ENCODE data around the gene PTPRU.
A peak's percentile ranks its signal among the peaks of the same experiment; 100 is the strongest.

PTPRU gene

DNA sequence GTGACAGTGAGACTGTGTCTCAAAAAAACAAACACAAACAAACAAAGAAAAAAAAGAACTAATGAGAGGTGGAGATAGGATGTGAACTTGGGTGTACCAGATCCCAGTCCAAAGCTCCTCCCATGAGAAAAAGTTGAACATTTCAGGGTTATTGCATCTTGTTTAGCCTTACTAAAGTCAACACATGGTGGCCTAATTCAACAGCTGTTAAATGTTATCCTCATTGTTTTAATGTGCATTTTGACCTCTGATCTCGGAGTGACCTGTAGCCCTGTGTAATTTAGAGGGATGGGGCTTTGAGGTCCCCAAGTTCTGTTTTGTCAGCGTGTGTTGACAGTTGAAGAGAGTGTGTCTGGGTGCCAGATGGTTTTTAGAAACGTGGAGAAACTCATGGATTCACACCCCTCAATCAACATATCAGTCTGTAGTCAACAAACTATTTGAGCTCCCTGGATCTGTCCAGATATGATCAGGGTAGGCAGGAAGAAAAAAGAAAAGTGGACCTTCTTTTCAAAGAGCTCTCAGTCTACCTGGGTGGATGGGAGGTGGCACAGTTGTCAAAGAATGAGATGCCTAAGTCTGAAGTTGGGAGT is 34.7 kb downstream of the PTPRU start:
- no peak for DNase-seq

DNA sequence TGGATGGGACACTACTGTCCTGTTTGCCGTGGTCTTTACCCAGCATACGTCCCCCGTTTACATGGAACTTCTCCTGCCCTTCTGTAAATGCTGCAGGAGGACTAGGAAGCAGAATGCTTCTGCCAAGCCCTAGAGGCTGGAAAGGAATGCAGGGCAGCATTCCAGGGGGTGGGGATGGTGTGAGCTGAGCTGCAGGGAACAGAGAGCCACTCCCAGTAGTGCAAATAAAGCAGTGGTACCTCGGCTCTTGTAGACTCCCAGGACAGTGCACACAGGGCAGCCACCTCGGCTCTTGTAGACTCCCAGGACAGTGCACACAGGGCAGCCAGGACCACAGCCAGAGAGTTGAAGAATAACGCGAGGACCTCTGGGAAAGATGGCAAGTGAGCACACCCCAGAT is 35.4 kb downstream of the PTPRU start:
- no peak for DNase-seq

DNA sequence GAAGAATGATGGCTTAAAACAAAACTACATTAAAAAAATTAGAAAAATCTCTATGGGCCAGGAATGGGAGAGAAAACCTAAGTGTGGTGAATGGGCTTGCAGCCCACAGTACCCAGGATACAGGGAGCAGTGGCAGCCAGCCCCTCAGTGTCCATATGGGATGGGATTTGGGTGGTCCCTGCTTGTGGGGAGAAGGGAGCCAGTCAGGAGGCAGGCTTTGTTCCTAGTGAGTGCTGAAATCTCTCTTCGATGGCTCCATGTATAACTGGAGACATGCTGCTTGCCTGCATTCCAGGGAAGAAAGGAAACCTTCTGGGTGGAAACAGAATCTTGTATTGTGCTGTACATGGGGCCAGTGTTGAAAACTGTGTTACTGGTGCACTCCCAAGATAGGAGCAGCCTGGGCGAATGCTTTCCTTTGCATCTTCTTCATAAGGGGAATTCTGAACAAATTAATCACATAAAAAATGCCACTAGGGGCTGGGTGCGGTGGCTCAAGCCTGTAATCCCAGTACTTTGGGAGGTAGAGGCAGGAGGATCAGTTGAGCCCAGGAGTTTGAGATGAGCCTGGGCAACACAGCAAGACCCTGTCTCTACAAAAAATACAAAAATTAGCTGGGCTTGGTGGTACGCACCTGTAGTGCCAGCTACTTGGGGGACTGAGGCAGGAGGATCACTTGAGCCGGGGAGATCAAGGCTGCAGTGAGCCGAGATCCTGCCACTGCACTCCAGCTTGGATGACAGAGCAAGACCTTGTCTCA is 36.0 kb downstream of the PTPRU start:
- DNase-seq: no peak

DNA sequence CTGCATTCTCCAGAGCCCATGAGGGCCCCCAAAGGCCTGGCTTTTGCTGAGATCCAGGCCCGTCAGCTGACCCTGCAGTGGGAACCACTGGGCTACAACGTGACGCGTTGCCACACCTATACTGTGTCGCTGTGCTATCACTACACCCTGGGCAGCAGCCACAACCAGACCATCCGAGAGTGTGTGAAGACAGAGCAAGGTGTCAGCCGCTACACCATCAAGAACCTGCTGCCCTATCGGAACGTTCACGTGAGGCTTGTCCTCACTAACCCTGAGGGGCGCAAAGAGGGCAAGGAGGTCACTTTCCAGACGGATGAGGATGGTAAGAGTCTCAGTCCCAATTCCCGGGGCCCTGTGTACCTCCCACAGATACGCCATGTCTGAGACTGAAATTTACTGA is 39.1 kb downstream of the PTPRU start:
- no peak for DNase-seq

DNA sequence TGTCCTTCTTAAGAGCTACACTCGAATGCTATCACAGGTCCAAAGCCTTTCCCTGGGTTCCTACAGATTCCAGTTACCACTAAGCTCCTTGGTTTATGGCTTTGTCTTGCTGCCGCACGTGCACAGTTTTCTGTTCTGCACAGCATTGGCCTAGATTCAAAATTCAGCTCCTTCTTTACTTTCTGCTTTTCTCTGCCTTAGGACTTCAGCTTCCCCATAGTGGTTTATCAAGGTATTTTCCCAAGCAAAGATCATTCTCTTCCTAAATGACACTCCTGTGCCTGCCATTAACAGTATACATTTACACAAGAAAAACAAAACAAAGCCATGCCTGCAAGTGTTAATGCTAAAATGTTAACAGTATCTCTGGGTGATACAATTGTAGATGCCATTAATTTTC is 41.8 kb downstream of the PTPRU start:
- DNase-seq: no peak

DNA sequence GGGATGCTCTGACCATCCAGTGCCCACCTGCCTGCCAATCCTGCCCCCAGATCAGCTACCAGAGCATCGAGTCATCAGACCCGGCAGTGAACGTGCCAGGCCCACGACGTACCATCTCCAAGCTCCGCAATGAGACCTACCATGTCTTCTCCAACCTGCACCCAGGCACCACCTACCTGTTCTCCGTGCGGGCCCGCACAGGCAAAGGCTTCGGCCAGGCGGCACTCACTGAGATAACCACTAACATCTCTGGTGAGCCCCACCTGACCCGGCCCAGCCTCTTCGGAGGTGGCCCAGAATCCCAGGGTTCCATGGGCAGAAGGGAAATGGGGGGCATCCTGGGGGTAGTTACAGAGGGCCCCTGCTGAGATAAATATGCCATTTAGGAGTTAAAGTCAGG is 43.1 kb downstream of the PTPRU start:
- DNase-seq: no peak

DNA sequence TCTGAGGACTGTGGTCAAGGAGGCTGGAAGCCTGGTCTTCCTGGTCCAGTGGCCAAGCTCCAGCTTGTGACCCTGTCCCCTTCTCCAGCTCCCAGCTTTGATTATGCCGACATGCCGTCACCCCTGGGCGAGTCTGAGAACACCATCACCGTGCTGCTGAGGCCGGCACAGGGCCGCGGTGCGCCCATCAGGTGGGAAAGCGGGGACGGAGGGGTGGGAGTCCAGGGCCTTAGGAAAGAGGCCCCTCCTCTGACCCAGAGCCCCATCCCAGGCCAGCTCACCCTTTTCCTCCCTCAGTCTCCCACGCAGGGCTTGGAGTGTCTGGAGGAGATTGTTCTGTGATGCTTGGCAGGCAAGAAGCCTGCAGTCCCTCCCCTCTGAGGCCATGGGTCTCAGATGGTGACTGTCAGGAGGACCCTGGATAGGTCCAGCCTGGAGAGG is 43.6 kb downstream of the PTPRU start:
- DNase-seq: no peak

DNA sequence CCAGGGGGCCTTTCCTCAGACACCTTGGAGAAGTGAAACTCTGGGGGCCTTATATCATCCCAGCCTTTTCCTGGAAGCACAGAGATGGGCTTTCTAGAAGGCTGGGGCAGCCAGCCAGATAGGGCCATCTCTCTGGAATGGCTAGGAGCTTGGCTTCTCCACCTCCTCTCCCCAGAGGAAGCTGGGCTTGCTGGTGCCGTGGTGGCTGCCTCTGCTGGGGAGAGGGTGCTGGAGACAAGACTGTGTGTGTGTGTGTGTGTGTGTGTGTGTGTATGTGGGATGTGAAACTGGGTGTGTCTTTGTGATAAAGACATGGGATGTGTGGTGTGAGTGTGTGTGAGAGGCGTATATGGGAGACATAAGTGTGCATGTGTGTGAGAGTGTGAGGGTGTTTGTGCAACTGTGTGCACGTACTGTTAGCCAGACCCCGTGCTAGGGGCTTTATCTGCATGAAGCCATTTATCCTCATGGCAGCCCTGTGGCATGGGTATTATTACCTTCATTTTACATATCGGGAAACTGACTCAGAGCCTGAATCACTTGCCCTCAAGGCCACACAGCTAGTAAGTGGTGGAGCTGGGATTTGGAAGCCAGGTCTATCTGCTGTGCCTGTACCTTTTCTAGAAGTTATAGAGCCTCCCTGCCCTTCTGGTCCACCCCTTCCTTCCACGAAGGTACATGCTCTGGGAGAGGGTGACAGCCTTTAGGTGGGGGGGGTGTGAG is 44.2 kb downstream of the PTPRU start:
- DNase-seq: no peak

DNA sequence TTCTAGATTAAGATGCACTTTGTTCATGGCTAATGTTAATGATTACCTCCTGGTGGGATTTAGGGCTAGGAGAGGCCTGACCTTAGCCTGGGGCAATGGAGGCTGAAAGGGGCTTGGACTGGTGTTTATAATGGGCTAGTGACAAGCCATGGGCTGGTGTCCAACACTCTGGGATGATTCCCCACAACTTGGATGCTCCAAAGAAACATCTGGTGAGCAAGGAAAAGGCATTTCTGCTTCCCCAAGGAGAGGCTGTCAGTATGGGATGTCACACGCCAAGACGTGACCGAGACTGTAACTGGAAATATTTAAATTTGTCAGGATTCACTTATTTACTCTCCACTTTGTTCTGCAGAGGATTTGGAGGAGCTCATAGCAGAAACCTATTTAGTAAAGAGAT is 45.2 kb downstream of the PTPRU start:
- DNase-seq: no peak

DNA sequence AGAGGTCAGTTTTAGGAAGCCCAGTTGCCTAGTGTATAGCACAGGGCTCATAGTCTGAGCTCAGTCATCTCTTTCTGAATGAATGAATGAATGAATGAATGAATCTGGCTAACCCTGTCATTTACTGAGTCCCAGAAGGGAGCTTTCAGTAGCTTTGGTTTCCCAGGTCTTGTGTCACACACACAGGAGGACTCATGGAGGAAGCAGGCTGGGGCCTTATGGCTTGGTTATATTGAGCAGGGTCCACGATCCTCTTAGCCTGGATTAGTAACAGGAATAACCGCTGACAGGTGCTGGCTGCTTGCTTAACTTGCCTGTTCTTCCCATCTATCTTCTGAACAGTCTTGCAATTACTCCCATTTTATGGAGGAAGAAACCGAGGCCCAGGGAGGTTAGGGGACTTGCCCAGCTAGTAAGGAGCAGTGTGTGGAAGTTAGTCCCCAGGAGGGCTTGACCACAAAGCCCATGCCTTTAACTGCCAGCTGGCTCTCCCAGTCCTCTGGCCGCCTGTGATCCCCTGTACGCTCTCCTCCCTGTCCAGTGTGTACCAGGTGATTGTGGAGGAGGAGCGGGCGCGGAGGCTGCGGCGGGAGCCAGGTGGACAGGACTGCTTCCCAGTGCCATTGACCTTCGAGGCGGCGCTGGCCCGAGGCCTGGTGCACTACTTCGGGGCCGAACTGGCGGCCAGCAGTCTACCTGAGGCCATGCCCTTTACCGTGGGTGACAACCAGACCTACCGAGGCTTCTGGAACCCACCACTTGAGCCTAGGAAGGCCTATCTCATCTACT is 46.0 kb downstream of the PTPRU start:
- no peak for DNase-seq

DNA sequence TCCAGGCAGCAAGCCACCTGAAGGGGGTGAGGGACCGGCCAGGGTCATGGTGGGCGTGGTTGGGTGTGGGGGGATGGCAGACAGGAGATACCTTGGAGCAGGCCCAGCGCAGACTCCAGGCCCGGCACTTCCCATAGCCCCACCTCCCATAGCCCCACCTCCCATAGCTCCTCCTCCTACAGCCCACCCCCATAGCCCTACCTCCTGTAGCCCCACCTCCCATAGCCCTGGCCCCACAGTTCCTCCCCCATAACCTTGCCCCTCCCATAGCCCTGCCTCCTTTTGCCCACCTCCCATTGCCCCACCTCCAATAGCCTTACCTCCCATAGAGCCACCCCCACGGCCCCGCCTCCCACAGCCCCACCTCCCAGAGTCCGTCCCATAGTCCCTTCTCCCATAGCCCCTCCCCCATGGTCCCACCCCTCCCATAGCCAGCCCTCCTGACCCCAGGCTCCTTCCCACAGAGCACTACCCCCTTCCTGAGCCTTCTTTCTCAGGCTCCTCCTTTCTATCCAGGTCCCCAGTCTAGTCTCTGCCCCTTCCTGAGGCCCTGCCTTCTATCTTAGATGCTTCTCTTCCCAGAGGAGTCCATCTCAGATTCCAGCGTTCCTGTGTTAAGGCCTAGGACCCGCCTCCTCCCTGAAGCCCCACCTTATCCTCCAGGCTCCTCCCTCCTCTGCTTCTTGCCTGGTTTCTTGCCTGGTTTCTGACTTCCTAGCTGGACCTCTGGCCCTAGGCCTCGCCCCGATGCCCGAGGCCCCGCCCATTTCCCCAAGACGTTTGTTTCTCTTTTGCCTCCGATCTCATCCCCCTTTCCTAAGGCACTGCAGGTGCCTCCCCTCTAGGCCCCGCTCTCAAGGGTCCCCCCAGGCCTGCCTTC is 46.8 kb downstream of the PTPRU start:
- DNase-seq: peak; percentile 13

DNA sequence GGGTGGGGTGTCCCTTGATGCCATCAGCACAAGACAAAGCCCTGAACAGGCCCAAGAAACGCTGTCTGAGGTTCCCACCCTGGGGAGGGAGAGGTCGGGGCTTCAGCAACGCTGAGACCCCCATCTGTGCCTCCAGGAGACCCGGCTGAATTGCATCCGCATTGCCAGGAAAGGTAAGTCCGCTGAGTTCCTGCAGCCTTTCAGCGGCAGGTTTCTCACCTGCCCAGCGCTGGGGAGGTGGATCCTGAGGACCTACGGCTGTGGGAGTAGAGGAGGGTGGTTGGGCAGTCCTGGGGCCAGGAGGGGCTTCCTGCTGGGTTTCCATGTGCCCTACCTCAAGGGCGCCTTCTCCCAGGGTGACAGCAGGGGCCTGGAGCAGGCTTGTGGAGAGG is 47.5 kb downstream of the PTPRU start:
- no peak for DNase-seq

DNA sequence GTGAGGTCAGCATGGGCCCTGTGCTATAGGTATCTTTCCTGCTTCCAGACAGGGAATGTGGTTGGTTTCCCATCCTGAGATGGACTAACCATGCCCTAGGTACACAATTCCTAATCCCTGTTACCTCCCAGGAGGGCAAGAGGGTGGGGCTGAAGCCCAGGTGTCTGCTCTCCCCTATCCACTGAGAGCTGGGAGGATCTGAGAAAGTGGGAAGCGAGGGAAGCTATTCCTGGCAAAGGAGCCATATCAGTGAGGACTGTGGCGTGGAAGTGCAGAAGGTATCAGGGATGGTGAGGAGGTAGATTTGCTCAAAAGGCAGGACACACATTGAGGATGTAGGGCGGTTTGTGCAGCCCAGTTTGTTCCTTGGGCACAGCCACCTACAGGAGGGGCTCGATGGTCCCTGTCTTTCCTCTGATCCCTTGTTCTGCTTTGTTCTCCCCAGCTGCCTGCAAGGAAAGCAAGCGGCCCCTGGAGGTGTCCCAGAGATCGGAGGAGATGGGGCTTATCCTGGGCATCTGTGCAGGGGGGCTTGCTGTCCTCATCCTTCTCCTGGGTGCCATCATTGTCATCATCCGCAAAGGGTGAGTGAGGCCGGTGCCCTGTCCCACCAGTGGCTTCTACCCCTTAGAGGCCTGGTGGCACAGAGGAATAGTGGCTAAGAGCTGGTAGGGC is 48.1 kb downstream of the PTPRU start:
- no peak for DNase-seq

DNA sequence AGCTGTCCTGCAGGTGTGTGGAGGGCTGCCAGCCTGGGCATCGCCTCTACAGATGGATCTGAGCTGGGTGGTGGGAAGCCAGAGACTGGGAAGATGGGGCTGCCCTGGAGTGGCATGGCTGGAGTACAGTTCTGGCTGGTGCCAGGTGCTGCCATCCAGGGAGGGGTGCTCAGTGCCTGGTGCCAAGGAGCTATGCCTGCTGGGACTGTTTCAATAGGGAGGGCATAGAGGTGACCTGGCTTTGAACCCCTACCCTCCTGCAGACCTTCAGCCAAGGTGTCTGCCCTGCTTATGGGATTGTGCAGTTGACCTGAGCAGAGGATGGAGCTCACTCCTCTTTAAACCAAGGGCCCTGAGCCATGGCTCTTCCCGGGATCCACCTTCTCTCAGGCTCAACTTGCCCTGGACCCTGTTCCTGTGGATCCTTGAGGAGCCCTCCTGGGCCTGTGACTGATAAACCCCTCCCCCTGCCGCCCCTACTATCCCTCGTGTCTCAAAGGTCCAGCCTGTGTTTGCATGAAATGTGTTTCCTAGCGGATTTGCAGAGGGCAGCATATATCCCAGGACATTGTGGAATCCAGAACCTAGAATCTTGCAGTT is 48.7 kb downstream of the PTPRU start:
- no peak for DNase-seq

DNA sequence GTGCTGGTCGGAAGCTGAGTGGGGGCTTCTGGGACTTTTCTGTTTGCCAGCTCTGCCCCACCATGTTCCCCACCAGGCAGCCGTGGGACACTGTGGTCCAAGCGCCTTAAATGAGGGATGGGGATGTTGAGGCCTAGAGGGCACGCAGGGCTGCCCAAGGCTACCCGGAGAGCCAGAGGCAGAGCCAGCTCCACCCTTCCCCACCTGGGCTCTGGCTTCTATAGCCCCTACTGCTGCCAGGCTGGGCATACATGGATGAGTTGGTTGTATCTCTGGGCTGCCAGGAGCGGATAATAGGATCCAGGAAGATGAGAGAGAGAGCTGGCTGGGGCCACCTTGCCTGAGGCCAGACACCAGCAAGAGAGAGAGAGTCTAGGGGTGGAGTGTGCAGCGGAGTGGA is 49.4 kb downstream of the PTPRU start:
- DNase-seq: no peak

DNA sequence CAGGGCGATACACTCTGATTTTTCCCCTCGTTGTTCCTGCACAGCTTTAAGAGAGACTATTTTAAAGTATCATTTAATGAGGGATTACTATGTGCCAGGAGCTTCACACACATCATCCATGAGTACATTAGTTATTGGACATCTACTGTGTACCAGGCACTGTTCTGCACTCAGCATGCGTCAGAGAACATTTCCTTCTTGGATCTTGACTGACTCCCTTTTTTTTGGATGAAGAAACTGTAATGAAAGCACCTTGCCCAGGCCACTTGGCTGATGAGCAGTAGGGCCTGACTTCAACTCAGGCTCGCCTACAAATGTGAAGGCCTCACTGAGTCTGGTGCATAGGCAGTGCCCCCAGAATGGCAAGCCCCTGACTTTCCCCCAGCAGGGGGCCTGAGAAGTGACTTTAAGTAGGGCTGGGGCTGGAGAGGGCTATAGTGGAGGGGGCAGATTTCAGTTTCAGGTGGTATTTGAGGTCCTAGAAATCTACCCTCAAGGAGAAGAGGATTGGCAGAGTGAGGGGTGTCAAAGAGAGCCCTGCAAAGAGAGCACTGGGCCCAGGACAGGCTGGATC is 50.0 kb downstream of the PTPRU start:
- no peak for DNase-seq

DNA sequence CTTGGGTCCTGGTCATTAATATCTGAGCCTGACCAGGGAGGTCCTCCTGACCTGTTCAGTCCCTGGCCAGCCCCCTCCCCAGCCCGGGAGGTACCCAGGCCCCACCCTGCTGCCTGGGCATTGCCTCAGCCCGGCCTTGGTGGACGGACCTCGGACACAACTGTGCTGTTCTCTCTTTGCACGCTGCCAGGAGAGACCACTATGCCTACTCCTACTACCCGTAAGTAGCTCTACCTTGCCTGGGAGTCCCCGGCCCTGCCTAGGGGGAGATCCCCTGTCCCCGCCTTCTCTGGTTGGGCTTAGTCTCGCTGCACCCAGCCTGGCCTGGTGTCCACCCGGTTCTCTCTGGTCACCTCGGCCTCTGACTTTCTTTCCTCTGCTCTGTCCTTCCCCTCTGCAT is 53.2 kb downstream of the PTPRU start:
- DNase-seq: no peak

DNA sequence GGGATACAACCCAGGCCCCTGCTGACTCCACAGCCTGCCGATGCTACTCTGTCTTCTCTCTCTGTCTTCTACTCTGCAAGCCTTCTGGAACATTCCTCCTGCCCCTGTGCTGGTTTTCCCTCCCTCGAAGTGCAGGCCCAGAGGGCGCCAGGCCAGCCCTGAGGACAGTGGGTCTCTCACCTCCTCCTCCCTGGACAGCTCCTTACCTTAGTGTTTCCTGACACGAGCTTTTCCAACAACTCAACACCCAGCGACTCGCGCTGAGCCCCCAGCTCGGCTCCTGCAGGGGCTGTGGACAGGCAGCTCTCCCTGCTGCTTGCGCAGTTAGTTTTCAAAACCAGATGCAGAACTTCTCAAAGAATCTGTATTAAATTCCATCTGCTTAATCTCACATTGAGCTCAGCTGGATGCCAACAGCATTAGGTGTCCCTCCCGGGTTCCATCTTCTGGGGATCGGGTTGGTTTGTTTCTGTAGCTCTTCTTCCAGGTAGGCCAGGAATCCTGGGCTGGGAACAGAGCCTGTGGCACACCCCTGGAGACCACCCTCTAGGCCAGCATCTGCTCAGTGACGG is 54.2 kb downstream of the PTPRU start:
- DNase-seq: no peak

DNA sequence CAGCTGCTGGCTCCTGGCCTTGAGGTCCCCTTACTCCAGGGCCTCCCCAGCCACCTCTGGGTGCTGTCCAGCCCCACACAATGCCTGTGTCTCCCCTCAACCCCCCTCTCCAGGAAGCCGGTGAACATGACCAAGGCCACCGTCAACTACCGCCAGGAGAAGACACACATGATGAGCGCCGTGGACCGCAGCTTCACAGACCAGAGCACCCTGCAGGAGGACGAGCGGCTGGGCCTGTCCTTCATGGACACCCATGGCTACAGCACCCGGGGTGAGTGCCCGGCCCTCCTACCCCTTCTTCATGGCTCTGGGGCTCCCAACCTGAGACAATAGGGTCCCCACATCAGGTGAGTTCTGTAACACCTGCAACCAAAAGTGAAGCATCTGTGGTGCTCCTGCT is 55.4 kb downstream of the PTPRU start:
- no peak for DNase-seq

DNA sequence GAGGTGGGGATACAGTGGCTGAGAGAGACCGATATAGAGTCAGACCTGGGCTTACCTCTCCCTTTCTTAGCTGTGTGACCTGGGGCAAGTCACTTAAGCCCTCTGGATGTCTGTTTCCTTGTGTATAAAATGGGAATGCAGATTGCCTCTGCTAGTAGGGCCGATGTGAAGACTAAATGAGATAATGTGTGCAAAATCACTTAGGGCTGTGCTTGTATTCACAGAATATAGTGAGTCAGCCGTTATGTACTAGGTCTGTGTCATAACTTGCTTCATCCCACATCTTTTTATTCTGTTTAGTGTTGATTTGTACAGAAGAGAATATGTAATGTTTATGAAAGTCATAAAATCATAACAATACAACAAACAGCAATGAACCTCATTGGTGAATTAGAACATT is 56.0 kb downstream of the PTPRU start:
- no peak for DNase-seq

DNA sequence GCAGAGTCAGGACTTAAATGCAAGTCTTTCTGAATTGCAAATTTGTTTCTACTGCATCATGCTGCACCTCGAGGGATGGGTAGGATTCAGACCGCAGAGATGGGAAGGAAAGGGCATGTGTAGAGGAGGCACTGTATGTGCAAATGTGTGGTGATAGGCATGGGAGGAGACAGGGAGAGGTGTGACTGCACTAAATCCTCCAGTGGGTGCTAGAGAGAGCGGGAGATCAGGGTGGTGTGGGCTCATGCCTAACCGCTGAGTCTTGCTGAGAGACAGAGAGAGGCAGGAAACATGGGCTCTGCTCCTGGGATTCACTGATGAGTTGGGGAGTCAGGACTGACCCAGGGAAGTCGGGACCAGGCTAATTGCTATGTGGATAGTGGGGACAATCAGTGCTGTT is 61.1 kb downstream of the PTPRU start:
- DNase-seq: no peak

All from NK-92 treated with Interleukin-12 subunit alpha and Interleukin-12 subunit beta, amount 100 ng/mL, for 24 hours (cell line).